Measurements from ENCODE around the gene GRB7.

- no peak for TF ChIP-seq POLR2AphosphoS5 (IDR thresholded peaks at IDR 0.05; ENCODE audit: low read depth, low read length)
- no peak for TF ChIP-seq REST (IDR thresholded peaks at IDR 0.05; ENCODE audit: insufficient read depth in 1 of 2, low read depth in 2 of 2, low read length in 2 of 2)
- no peak for TF ChIP-seq SIN3A (IDR thresholded peaks at IDR 0.05; ENCODE audit: borderline replicate concordance, insufficient read depth, low read length)
These were observed 42.7 kb upstream of the GRB7 start for GRCh38 chr17:39695089-39695474.

Data from PFSK-1 (cell line).